GM19035 (cell line): ENCODE measurements around the gene PTGFRN.
"Not testable (repeated sequence)": the region's sequence is repeated elsewhere in the genome, so short reads cannot be mapped to it uniquely, and the experiment has no call there.

Experiments used
- ATAC-seq: cut with Tn5 transposase; IDR thresholded peaks from one replicate; pipeline ENCODE4 v1.9.1; 2021; ENCODE audit not compliant: unreplicated experiment

Gene PTGFRN

GRCh38 chr1:116909512-116910378 is at the start of gene PTGFRN:
Gene PTGFRN (plus strand): TSS chr1:116909916. CDS start chr1:116910204, 288 bp downstream.
- no peak for ATAC-seq

GRCh38 chr1:116860167-116860566 is 49.5 kb upstream of the PTGFRN start:
- not testable (repeated sequence) for ATAC-seq

GRCh38 chr1:116861137-116861536 is 48.6 kb upstream of the PTGFRN start:
- no peak for ATAC-seq

GRCh38 chr1:116863031-116863430 is 46.7 kb upstream of the PTGFRN start:
- not testable (repeated sequence) for ATAC-seq

GRCh38 chr1:116866478-116866877 is 43.2 kb upstream of the PTGFRN start:
- ATAC-seq, result not testable (repeated sequence)

- ATAC-seq, result no peak
These were observed 41.3 kb upstream of the PTGFRN start for GRCh38 chr1:116868385-116868784.

GRCh38 chr1:116869611-116870010 is 40.1 kb upstream of the PTGFRN start:
- no peak for ATAC-seq

GRCh38 chr1:116870300-116870699 is 39.4 kb upstream of the PTGFRN start:
- ATAC-seq, result no peak

GRCh38 chr1:116871779-116872146 is 38.0 kb upstream of the PTGFRN start:
- no peak for ATAC-seq

GRCh38 chr1:116873680-116874271 is 35.9 kb upstream of the PTGFRN start:
- no peak for ATAC-seq

- no peak for ATAC-seq
These were observed 34.9 kb upstream of the PTGFRN start for GRCh38 chr1:116874733-116875249.

- ATAC-seq, result no peak
These were observed 34.3 kb upstream of the PTGFRN start for GRCh38 chr1:116875391-116875790.

GRCh38 chr1:116875946-116876345 is 33.8 kb upstream of the PTGFRN start:
- not testable (repeated sequence) for ATAC-seq

GRCh38 chr1:116877141-116877818 is 32.4 kb upstream of the PTGFRN start:
- no peak for ATAC-seq

- ATAC-seq, result peak; percentile 54
These were observed 30.8 kb upstream of the PTGFRN start for GRCh38 chr1:116878804-116879477.

- no peak for ATAC-seq
These were observed 30.1 kb upstream of the PTGFRN start for GRCh38 chr1:116879478-116880133.

GRCh38 chr1:116880917-116881316 is 28.8 kb upstream of the PTGFRN start:
- ATAC-seq, result no peak

GRCh38 chr1:116881879-116882520 is 27.7 kb upstream of the PTGFRN start:
- ATAC-seq, result peak; percentile 50

- ATAC-seq, result no peak
These were observed 26.9 kb upstream of the PTGFRN start for GRCh38 chr1:116882866-116883265.

- ATAC-seq, result no peak
These were observed 23.3 kb upstream of the PTGFRN start for GRCh38 chr1:116886291-116886878.
